GM11168 (cell line): Measurements from ENCODE around the gene SREBF2.

Experiments used
- in situ Hi-C: fragments of 300-500 bp; cut with MboI; formaldehyde crosslinking; loops from one replicate; pipeline ENCODE4 v1.12.0; 2022; ENCODE audit warnings: low sequenced_read_pairs; ENCODE audit not compliant: unreplicated experiment

SREBF2 gene

DNA sequence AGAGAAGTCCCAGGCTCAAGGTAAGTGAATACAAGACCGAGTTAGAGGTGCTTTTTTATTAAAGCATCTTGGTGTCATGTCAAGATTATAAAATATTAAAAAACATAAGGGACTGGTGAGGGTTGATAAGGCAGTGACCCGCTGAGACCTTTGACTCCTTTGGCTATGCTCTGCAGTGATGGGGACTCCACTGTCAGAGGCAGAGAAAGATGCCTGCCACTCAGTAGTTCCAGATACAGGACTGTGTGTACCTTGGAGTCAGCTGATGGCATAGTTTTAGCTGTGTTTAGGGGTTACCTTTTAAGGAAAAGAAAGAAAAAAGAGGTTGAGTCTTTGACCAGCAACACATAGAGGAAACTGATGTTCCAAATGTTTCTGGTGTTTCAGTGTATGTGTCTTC lies 41.2 kb downstream of the SREBF2 start:
- in situ Hi-C loops = no loop called here

DNA sequence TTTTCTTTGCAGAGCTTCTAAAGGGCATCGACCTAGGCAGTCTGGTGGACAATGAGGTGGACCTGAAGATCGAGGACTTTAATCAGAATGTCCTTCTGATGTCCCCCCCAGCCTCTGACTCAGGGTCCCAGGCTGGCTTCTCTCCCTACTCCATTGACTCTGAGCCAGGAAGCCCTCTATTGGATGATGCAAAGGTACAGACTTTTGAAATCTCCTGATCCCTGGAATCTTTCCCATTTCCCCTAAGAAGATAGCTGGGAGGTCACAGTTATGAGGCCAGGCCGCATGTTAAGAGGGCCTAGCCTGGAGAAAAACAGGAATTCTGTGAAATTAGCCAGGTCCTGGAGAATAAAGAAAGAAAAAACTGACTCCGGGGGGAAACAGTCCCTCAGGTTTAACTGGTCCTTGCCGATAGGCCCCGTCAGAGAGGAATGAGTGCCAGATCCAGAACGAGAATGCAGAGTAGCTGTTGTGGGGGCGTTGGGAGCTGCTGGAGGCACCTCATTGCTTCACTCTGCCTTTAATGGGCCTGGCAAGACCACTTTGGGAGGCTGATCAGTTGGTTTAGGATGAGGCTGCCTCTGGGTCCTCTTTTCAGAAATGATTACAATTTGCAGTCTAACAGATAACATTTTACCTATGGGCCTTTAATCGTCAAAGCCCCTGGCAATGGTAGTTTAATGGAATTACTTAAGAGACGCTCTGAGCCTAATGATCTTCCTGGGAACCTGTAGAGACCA lies 42.8 kb downstream of the SREBF2 start:
- in situ Hi-C loops = no loop called here

DNA sequence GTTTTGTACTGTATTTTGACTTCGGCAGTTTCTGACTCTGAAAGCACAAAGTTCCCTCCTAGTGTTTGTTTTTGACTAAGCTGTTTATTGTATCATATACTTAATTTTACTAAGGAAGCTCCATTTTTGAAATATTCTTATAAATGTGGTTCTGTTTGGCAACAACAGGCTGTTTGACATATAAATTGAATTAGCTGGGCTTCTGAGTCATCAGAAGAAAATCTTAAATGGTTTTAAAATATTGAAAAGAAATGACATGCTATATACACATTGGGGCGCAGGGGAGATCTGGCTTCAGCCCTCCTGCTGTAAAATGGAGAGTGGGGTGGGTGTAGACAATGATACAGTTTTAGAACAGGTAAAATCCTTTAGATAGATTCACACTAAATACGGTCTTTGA lies 43.4 kb downstream of the SREBF2 start:
- in situ Hi-C loops = no loop called here

DNA sequence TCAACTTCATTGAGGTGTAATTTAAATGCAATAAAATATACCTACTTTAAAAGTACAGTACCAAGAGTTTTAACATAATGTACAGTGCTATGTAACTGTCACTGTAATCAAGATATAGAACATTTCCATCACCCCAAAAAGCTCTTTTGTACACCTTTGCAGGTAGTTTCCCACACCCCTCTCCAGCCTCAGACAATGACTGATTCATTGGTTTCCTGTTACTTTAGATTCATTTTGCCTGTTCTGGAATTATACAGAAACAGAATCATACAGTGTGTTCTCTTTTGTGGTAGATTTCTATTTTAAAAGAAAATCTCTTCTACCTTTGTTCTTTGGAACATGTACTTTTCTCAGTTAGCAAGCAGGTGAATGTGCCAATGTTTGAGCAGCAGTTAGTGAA lies 43.8 kb downstream of the SREBF2 start:
- in situ Hi-C loops = no loop called here

DNA sequence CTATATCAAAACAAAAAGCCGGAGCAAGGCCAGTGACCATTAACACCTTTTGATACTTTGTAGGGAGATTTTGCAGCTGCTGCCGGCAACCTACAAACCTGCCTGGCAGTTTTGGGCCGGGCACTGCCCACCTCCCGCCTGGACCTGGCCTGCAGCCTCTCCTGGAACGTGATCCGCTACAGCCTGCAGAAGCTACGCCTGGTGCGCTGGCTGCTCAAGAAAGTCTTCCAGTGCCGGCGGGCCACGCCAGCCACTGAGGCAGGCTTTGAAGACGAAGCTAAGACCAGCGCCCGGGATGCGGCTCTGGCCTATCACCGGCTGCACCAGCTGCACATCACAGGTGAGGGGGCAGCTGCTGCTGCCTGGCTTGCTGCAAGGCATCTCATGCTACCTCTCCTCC lies 47.7 kb downstream of the SREBF2 start:
- in situ Hi-C loops = no loop called here

DNA sequence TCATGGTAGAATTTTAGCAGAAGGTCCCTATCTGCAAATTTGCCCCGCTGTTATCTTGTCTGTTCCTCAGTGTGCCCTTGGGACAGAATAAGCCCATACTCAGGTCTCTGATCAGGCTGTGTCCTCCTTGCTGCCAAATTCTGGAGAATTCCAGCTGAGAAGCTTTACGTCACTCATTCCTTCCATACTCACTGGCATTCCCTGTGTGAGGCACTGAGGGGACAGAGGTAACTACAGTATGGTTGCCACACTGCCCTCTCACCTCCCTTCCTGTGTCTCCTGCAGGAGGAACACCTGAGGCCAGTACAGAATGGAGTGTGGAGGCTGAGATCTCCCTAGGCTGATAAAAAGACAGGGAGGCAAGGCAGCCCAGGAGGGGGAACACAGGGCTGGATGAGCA lies 50.5 kb downstream of the SREBF2 start:
- in situ Hi-C loops = no loop called here

DNA sequence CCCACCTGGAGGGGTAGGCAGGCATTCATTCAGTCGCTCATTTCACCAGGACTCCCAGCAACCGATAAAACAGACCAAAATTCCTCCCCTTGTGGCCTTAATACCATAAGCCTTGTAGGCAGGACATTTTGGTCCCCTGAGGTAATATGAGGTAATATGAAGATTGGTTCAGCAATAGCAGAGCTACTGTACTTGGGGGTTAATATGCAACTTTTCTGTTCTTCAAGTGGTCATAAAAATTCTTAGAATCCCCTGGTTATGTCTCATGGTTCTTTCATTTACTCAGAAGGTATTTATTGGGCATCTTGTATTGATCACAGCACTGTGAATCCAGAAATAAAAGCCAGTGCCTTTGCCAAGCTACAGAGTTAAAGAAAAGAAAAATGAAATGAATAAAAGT lies 52.2 kb downstream of the SREBF2 start:
- in situ Hi-C loops = no loop called here

DNA sequence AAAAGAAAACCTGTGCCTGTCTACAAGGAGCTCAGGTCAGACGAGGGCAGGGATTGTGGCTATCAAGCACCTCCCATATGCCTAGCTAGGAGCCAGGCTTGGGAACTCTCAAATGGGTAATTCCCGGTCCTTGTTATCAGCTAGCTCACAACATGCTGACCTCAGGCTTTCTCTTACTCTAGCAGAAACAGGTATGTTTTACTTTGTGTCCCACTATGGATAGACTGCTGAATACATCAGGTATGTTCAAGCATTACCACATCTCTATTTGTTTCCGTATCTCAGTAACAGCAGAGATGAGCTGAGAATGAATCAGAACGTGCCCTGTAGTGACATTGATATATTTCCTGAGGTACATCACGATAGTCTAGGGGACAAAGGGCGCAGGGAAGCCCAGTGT lies 52.6 kb downstream of the SREBF2 start:
- in situ Hi-C loops = no loop called here

DNA sequence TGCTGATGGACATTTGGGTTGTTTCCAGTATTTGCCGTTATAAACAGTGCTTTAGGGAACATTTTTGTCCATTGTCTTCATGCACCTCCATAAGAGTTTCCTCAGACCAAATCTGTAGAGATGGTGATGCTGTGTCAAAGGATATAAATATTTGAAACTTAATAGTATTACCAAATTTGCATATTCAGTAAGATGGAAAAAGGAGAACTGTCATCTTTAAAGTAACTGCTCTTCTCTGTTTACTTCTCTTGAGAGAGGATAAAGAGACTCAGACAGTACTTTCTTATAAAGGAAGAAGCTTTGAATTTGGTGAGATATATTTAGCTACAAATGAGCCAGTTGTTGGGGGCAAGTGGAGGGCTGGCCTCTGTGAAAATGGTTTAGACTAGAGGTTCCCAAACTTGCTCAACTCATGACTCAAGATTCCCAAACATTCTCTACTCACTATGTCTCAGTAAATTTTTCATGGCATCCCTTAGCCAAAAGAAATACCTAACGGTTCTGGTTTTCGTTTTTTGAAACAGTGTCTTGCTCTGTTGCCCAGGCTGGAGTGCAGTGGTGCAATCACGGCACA lies 55.8 kb downstream of the SREBF2 start:
- in situ Hi-C loops = no loop called here

DNA sequence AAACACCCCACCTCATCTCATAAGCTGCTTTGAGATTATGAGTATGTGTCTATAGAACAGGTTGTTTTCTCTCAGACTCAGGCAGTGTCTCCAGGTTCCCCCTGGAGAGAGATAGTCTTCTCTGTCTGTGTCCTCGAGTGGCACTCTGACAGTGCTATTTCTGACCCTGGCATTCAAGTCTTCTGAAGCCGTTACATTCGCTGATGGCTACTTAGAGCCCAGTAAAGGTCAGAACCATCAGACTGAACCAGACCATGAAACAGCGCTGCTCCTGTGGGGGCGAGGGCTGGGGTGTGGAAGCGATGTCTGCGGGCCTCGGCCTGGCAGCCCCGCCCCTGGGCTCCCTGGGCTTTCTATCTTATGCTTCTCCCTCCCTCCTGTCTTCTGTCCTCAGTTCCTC lies 58.5 kb downstream of the SREBF2 start:
- in situ Hi-C loops = no loop called here

DNA sequence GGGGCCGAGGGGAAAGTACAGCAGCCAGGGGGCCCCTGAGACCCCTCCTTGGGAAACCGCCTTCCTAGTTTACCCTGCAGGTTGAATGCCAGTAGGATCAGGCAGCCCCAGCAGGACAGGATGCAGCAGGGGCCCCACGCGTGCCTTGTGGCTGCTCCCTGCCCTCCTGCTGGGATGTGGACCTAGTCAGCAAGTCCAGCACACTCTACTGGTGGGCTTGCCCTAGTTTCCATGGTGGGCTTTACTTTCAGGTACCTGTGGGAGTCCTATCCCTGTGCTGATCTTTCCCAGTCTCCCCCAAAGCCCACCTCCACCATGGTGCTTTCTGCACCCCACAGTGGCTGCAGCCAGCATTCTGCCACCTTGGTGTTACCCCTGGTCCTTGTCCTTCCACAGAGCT lies 59.8 kb downstream of the SREBF2 start:
- in situ Hi-C loops = no loop called here

DNA sequence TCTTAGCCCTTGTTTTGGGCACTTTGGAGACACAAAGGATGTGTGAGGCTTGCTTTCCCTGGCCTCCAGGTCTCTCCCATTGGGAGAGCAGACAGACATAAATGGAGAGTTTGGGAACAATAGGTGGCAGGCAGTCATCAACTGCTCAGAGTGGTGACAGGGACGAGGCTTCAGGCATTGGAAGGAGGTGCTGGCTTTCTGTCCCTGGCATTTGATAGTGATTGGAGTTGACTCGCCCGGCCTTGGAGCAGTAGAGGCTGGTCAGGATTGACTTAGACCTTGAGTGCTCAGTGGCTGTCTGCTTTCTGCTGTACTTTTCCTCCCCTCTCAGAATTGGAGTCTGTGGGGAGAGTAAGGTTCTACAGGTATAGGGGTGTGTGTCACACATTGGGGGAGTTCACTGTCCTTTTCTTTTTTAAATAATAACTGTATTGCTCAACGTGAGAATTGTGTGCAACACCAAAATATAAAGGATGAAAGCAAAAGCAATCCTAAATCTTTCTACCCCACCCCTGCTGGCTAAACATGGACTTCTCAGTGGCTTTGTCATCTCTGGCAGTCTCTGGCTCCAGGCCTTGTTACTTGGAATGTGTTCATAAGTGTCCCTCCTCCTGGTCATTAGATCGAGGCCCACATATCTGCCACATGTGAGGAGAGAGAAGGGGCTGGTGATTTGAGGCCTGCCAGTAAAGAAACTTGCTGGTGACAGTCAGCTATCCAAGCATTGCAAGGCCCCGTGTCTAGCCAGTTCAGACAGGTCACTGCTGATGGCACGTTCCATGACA lies 60.9 kb downstream of the SREBF2 start:
- in situ Hi-C loops = no loop called here

DNA sequence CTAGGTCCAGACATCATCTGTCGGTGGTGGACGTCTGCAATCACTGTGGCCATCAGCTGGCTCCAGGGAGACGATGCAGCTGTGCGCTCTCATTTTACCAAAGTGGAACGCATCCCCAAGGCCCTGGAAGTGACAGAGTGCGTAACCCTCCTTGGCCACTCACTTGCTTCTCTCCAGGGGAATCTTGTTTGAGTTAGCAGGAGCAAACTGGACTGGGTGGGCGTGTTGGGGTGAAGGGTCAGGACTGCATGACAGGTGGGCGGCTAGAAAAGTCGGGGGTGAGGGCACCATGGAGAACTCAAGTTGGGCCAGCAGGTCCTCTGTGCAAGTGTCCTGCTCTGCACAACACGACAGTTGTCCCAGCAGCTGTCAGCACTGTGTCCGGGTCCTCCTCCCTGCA lies 65.7 kb downstream of the SREBF2 start:
- in situ Hi-C loops = no loop called here

DNA sequence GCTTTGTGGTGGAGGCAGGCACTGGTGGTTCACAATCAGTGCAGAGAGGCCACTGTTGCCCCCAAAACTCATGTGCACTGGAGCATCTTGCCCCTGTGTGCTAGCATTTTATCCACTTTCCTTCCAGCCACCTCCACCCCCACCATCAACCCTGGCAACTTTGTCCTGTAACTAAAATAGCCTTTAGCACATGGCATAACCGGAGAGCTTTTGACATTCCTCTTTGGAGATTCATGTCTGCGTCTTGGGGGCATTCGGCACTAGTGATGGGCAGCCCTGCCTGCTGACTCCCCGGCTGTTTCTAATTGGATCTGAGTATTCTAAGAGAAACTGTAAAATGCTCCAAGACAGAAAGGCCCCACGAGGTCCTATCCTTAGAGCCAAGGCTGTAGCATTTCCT lies 66.2 kb downstream of the SREBF2 start:
- in situ Hi-C loops = no loop called here

DNA sequence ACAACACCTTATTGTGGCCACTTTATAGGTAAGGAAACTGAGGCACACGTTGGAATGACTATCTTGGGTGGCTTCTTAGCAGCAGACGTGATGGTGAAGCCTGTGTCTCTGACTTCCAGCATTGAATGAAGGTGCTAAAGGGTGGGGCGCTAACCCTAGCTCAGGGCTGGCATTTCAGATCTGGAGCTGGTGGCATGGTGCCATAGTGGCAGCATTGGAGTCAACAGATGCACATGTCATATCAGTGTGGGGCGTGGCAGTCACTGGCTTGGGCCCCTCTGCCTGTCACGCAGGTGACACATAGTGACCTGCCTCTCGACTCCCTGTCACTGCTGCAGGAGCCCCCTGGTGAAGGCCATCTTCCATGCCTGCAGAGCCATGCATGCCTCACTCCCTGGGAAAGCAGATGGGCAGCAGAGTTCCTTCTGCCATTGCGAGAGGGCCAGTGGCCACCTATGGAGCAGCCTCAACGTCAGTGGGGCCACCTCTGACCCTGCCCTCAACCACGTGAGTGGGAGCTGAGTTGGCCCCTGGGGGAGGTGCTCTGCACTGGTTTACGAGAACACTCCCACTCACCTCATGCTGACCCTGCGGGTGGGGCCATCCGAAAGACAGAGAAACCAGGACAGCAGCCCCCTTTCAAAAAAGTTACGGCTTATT lies 67.2 kb downstream of the SREBF2 start:
- in situ Hi-C loops = no loop called here

DNA sequence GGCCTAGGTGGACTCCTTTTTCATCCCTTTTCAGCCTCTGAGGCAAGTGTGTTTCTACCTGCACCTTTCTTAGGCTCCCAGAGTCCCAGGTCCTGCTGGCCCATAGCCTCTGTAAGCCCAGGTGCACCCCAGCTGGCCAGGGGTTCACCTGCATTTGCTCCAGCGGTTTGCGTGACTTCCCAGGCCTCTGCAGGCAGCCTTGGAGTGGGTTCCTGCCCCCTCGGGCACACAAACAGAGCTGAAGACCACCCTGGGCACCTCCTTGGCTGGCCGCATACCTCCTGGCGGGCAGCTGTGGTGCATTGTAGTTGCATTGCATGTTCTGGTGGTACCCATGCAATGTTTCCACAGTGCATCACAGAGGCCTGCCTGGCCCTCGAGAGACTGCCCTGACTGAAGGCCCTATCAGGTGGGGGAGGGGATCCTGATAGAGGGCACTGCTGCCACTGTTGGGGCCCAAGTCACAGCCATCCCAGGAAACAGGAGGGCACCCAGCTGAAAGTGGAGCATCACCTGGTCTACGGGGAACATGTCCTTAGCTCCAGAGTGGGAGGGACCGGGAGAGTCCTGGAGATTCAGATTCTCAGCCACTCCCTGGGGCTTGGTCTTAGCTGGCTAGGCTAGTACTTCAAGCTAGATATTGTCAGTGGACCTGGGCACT lies 67.9 kb downstream of the SREBF2 start:
- in situ Hi-C loops = no loop called here

DNA sequence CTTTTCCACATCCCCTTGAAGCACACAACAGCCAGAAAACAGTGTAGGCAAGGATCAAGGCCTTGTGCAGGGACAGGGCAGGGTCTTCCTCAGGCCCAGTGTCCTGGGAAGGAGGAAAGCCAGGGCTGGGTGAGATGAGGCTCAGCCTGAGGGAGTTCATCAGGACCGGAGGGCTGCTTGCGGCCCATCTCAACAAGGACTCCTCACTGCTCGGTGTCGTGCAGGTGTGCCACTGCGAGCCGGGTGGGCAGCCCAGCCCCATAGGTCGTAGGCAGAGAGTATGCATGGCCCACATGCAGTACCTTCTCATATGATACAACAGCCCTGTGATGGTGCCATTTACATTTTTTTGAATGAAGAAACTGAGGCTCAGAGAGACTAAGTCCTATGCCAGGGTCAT lies 69.1 kb downstream of the SREBF2 start:
- in situ Hi-C loops = no loop called here

DNA sequence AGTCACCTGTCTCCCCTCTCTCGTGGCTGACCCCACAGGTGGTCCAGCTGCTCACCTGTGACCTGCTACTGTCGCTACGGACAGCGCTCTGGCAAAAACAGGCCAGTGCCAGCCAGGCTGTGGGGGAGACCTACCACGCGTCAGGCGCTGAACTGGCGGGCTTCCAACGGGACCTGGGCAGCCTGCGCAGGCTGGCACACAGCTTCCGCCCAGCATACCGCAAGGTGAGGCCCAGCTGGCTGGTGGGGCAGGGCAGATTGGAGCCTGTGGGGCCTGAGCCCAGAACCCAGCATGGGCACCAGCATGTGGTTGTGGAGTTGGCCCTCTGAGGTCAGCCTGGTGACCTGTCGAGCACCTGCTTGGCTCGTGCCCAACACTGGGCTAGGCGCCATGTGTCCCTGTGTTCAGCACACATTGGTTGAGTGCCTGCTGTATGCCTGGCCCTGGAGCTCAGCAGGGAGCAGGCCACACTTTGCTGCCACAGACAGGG lies 70.1 kb downstream of the SREBF2 start:
- in situ Hi-C loops = no loop called here

DNA sequence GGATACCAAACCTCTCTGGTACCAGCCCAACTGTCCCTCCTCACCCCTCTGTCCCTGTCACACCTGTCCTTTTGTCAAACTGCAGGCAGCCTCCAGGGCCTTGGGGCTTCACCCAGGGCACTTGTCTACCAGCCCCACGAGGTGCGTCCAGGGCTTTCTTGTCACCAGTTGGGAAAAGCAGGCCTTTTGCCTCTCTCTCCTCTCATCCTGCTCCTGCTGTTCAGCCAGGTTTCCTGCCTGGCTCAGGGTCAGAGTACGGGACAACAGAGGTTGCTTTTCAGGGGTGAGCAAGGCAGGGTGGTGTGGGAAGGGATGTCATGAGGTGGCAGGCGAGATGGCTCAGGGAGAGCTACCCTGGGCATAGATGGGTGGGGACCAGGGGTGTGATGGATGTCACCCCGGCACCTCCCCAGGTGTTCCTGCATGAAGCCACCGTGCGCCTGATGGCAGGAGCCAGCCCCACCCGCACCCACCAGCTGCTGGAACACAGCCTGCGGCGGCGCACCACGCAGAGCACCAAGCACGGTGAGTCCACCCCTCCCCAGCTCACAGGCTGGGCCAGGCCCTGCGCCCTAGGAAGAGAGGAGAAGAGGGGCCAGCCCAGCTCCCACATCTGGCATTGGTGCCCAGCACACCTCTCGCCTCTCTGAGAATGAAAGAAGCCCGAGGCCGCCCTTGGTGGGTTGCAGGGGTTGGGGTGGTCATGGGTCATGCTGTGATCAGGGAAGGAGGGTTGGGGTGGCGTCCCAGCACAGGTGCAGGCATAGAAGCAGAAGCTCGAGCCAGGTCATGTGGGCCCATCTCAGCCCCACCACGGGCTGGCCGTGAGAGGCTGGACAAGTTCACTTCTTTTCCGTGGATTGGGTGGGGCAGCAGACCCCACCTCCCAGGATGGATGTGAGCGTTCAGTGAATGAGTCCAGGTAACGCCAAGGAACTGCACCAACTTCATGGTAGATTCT lies 71.8 kb downstream of the SREBF2 start:
- in situ Hi-C loops = no loop called here
